Body of pancreas (tissue), 4 donors: Measurements from ENCODE around the gene NUTF2.

Experiments used
- POLR2A ChIP-seq, 3 donors: fragments of 450-650 bp; IDR thresholded peaks; one replicate each; pipeline ENCODE4 v1.6.1; 2016; ENCODE audit warnings: antibody characterized with exemption in 3 of 3, mild to moderate bottlenecking in 2 of 3
- TF ChIP-seq, protein P1 (sequence below), 7 experiments: fragments of 450-650 bp in 4 of 7; fragments of 200-600 bp in 3 of 7; sonication (generic) in 3 of 7; IDR thresholded peaks; one replicate each; pipeline ENCODE4 v1.5.1; 2016 to 2019; ENCODE audit warnings: antibody characterized with exemption in 7 of 7

- TF ChIP-seq, protein P1, sequence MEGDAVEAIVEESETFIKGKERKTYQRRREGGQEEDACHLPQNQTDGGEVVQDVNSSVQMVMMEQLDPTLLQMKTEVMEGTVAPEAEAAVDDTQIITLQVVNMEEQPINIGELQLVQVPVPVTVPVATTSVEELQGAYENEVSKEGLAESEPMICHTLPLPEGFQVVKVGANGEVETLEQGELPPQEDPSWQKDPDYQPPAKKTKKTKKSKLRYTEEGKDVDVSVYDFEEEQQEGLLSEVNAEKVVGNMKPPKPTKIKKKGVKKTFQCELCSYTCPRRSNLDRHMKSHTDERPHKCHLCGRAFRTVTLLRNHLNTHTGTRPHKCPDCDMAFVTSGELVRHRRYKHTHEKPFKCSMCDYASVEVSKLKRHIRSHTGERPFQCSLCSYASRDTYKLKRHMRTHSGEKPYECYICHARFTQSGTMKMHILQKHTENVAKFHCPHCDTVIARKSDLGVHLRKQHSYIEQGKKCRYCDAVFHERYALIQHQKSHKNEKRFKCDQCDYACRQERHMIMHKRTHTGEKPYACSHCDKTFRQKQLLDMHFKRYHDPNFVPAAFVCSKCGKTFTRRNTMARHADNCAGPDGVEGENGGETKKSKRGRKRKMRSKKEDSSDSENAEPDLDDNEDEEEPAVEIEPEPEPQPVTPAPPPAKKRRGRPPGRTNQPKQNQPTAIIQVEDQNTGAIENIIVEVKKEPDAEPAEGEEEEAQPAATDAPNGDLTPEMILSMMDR (IDR thresholded peaks at IDR 0.05), result no peak
- no peak for TF ChIP-seq POLR2A (IDR thresholded peaks at IDR 0.05)
These were observed 9.1 kb downstream of the NUTF2 start for GRCh38 chr16:67855789-67856188.
